Ovary (tissue), 3 donors: ENCODE results near the gene SH3GL1.

Experiments used
- EP300 ChIP-seq: sonication (generic); formaldehyde crosslinking; IDR thresholded peaks from one replicate; pipeline ENCODE4 v1.6.1; 2017; ENCODE audit warnings: antibody characterized with exemption
- POLR2A ChIP-seq: fragments of 450-650 bp; IDR thresholded peaks from one replicate; pipeline ENCODE4 v1.6.1; 2017; ENCODE audit warnings: antibody characterized with exemption, mild to moderate bottlenecking, moderate library complexity
- TF ChIP-seq, protein P1 (sequence below), 3 donors: fragments of 450-650 bp in 2 of 3; fragments of 200-600 bp in 1 of 3; IDR thresholded peaks; one replicate each; pipeline versions ENCODE4 v1.5.1 to v1.8.0; 2016 to 2022; ENCODE audit warnings: antibody characterized with exemption in 3 of 3, mild to moderate bottlenecking in 1 of 3
- donor health status: DM: no; HTN: no; CAD: no.

DNA sequence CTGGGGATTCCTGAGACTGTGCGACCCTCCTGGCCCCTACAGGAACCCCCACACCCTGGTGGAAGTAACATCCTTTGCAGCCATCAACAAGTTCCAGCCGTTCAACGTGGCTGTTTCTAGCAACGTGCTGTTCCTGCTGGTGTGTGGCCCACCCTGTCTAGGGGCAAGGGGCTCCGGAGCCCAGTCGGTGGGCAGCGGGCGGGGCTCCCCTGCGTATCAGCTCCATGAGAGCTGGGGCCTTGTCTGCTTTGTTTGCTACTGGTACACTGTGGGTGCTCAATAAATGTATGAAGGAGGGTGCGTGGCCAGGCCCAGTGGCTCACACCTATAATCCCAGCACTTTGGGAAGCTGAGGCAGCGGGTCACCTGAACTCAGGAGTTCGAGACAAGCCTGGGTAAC lies 46.1 kb downstream of the SH3GL1 start:
- TF ChIP-seq, protein P1, sequence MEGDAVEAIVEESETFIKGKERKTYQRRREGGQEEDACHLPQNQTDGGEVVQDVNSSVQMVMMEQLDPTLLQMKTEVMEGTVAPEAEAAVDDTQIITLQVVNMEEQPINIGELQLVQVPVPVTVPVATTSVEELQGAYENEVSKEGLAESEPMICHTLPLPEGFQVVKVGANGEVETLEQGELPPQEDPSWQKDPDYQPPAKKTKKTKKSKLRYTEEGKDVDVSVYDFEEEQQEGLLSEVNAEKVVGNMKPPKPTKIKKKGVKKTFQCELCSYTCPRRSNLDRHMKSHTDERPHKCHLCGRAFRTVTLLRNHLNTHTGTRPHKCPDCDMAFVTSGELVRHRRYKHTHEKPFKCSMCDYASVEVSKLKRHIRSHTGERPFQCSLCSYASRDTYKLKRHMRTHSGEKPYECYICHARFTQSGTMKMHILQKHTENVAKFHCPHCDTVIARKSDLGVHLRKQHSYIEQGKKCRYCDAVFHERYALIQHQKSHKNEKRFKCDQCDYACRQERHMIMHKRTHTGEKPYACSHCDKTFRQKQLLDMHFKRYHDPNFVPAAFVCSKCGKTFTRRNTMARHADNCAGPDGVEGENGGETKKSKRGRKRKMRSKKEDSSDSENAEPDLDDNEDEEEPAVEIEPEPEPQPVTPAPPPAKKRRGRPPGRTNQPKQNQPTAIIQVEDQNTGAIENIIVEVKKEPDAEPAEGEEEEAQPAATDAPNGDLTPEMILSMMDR (IDR thresholded peaks at IDR 0.05): no peak
- TF ChIP-seq EP300: no peak
- no peak for TF ChIP-seq POLR2A
